ENCODE results near the gene CIAO1.

The CIAO1 gene

GRCh38 chr2:96262306-96262705 lies 3.7 kb upstream of the CIAO1 start:
- no peak for TF ChIP-seq CTCF (IDR thresholded peaks at IDR 0.05; ENCODE audit: low read depth, low read length)
- no peak overlapping the region for H3K4me3 ChIP-seq (replicated peaks in 1 of 2; ENCODE audit: low read depth in 2 of 2, low read length in 2 of 2)
- no peak for DNase-seq (ENCODE audit: low read depth in 2 of 2)

GRCh38 chr2:96264086-96264485 lies 1.9 kb upstream of the CIAO1 start:
- TF ChIP-seq CTCF (IDR thresholded peaks at IDR 0.05; ENCODE audit: low read depth, low read length): no peak
- DNase-seq (ENCODE audit: low read depth in 2 of 2): peak in 1 of 2 donors; percentile 39
- H3K4me3 ChIP-seq (replicated peaks in 1 of 2; ENCODE audit: low read depth in 2 of 2, low read length in 2 of 2): peak overlapping the region; percentile 96 to 97

GRCh38 chr2:96264656-96265348 lies 1.2 kb upstream of the CIAO1 start:
- DNase-seq (ENCODE audit: low read depth in 2 of 2): peak; percentile 52 to 56
- TF ChIP-seq CTCF (IDR thresholded peaks at IDR 0.05; ENCODE audit: low read depth, low read length): peak; percentile 50
- H3K4me3 ChIP-seq (replicated peaks in 1 of 2; ENCODE audit: low read depth in 2 of 2, low read length in 2 of 2): peak overlapping the region; percentile 96 to 97

- peak overlapping the region; percentile 96 to 97 for H3K4me3 ChIP-seq (replicated peaks in 1 of 2; ENCODE audit: low read depth in 2 of 2, low read length in 2 of 2)
- TF ChIP-seq CTCF (IDR thresholded peaks at IDR 0.05; ENCODE audit: low read depth, low read length): no peak
- DNase-seq (ENCODE audit: low read depth in 2 of 2): peak in 1 of 2 donors; percentile 20
Observed at GRCh38 chr2:96265349-96265839, 631 bp upstream of the CIAO1 start.

GRCh38 chr2:96267159-96267971 lies 1.3 kb downstream of the CIAO1 start:
- H3K4me3 ChIP-seq (replicated peaks in 1 of 2; ENCODE audit: low read depth in 2 of 2, low read length in 2 of 2): peak overlapping the region; percentile 8 to 96
- TF ChIP-seq CTCF (IDR thresholded peaks at IDR 0.05; ENCODE audit: low read depth, low read length): peak; percentile 35
- peak; percentile 36 to 44 for DNase-seq (ENCODE audit: low read depth in 2 of 2)

- DNase-seq (ENCODE audit: low read depth in 2 of 2): no peak
- no peak overlapping the region for H3K4me3 ChIP-seq (replicated peaks in 1 of 2; ENCODE audit: low read depth in 2 of 2, low read length in 2 of 2)
- no peak for TF ChIP-seq CTCF (IDR thresholded peaks at IDR 0.05; ENCODE audit: low read depth, low read length)
Observed at GRCh38 chr2:96271995-96272394, 6.0 kb downstream of the CIAO1 start.

Data from cardiac fibroblast (primary cell).